Stimulated activated CD4-positive, alpha-beta T cell treated with anti-CD3 and anti-CD28 coated beads, Interleukin-1b, Interleukin-23, amount 100 ng/mL, for 48 hours (primary cell): ENCODE data around the gene GRB14.

ENCODE experiments used
- DNase-seq: peaks from one replicate; pipeline ENCODE4 v3.0.0-alpha.2; 2020

The GRB14 gene

GRCh38 chr2:164609790-164610189 lies 11.5 kb downstream of the GRB14 start:
- DNase-seq, result no peak

GRCh38 chr2:164606557-164606956 lies 14.7 kb downstream of the GRB14 start:
- DNase-seq, result no peak

- no peak for DNase-seq
These were observed 16.0 kb downstream of the GRB14 start for GRCh38 chr2:164605295-164605694.

- DNase-seq, result no peak
These were observed 20.5 kb downstream of the GRB14 start for GRCh38 chr2:164600763-164601162.

- no peak for DNase-seq
These were observed 21.2 kb downstream of the GRB14 start for GRCh38 chr2:164599954-164600589.

- DNase-seq, result no peak
These were observed 23.3 kb downstream of the GRB14 start for GRCh38 chr2:164597983-164598382.

GRCh38 chr2:164595031-164595430 lies 26.3 kb downstream of the GRB14 start:
- no peak for DNase-seq

- no peak for DNase-seq
These were observed 27.3 kb downstream of the GRB14 start for GRCh38 chr2:164593959-164594358.

- no peak for DNase-seq
These were observed 27.7 kb downstream of the GRB14 start for GRCh38 chr2:164593541-164593940.

- DNase-seq, result no peak
These were observed 31.8 kb downstream of the GRB14 start for GRCh38 chr2:164589522-164589921.

- no peak for DNase-seq
These were observed 40.2 kb downstream of the GRB14 start for GRCh38 chr2:164581050-164581449.

- no peak for DNase-seq
These were observed 46.4 kb downstream of the GRB14 start for GRCh38 chr2:164574931-164575330.

GRCh38 chr2:164570475-164570874 lies 50.8 kb downstream of the GRB14 start:
- no peak for DNase-seq

GRCh38 chr2:164569378-164569777 lies 51.9 kb downstream of the GRB14 start:
- DNase-seq, result no peak

- no peak for DNase-seq
These were observed 53.0 kb downstream of the GRB14 start for GRCh38 chr2:164568317-164568716.

GRCh38 chr2:164567335-164567989 lies 53.8 kb downstream of the GRB14 start:
- no peak for DNase-seq

- DNase-seq, result no peak
These were observed 55.9 kb downstream of the GRB14 start for GRCh38 chr2:164565359-164565758.

- no peak for DNase-seq
These were observed 58.6 kb downstream of the GRB14 start for GRCh38 chr2:164562666-164563065.

- no peak for DNase-seq
These were observed 59.3 kb downstream of the GRB14 start for GRCh38 chr2:164561991-164562390.

- no peak for DNase-seq
These were observed 59.9 kb downstream of the GRB14 start for GRCh38 chr2:164561416-164561815.

- no peak for DNase-seq
These were observed 60.4 kb downstream of the GRB14 start for GRCh38 chr2:164560902-164561301.

GRCh38 chr2:164560181-164560792 lies 61.0 kb downstream of the GRB14 start:
- DNase-seq, result no peak

GRCh38 chr2:164558450-164558849 lies 62.8 kb downstream of the GRB14 start:
- no peak for DNase-seq

GRCh38 chr2:164554487-164554886 lies 66.8 kb downstream of the GRB14 start:
- DNase-seq, result no peak

- DNase-seq, result no peak
These were observed 69.8 kb downstream of the GRB14 start for GRCh38 chr2:164551519-164551918.
